GM19023 (cell line): ENCODE data around the gene LRMDA.

ENCODE experiments used
- ATAC-seq: cut with Tn5 transposase; IDR thresholded peaks from one replicate; pipeline ENCODE4 v1.9.1; 2021; ENCODE audit warnings: mild to moderate bottlenecking, moderate library complexity; ENCODE audit not compliant: unreplicated experiment

LRMDA gene

GRCh38 chr10:76265441-76266113, 834.2 kb downstream of the LRMDA start:
- no peak for ATAC-seq

- no peak for ATAC-seq
Observed at GRCh38 chr10:76268530-76268929, 837.1 kb downstream of the LRMDA start.

DNA sequence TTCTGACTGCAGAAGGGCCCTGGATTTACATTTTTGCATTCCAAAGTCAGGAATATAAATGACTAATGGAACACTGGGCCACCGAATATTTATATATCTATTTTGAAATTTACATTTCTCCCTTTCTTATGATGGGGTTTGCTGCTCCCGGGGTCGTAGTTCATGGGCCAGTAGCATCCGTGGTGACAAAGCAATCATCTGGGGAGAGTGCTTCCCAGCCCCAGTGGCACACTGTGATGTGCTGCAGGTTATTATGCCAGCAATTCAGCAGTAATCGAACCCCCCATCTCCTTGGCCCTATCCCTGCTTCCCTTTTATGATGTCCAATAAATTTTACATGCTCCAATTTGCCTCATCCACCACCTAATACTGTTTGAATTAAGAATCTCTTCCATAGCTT, 837.5 kb downstream of the LRMDA start:
- ATAC-seq, result no peak

GRCh38 chr10:76270464-76270863, 839.0 kb downstream of the LRMDA start:
- no peak for ATAC-seq

GRCh38 chr10:76274933-76275332, 843.5 kb downstream of the LRMDA start:
- no peak for ATAC-seq

DNA sequence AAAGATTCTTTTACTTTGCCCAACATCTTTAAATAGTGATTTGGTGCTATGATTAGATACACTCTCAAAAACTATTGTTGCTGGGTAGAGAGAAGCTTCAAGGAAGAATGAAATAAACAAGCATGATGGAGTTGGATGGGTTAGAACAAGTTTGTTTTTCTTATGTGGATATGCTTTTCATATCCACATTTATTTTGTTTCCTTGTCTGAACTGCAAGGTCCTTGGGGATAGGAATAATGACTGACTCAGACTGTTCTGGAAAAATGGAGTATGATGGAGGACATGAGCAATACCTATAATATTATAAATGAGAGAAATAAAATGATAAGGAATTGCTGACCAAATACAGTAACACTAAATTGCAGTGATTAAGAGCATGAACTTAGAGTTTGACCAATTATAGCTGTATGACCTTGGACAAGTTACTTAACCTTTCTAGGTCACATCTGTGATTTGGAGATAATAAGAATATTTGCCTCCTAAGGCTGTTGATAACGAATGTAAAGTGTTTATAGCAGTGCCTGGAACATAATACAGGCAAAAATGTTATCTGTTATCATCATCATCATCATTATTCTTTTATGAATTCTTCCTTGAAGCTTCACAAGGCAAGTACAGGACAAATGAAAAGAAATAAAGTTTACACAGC, 847.5 kb downstream of the LRMDA start:
- no peak for ATAC-seq

- ATAC-seq, result no peak
Observed at GRCh38 chr10:76281659-76282058, 850.2 kb downstream of the LRMDA start.

DNA sequence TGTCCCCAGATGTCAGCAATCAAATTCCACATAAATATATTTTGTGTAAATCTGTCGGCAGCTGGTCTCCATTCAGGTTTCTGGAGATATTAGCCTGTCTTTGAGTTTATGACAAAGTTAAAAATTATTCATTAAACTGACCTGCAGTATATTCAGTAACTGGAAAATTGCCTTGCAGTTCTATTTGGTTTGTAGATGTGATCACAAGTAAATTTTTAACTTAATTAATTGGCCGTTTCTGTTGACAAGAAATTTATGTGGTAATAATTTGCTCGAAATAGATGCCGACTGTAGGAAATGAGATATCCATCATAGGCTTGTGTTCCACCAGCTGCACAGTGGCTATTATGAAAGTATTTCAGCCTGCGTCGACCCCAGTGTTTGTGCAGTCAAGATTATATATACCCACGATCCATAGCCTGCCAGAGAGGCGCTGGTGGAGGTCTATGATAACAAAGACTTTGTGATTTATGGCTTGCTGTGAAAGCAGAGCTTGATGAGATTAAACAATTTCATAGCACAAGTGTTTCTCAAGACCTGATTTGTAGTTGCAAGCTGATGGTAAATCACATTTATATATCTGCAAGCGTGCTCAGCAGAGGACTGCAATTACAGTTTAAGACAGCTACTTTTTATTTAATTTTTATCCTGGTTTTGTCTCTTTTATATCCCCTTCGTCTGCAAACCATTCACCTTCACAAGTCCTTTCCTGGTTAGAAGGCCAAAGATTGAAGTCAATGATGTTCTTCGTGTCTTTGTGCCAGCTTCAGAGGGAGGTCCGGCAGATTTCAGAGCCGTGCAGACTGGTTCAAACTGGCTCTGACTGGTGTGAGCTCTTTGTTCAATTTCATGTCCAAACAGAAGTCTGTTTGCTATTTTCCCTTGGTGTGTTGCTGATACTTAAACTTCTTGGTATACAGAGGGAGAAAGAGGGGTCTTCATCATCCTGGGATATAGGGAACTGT, 850.9 kb downstream of the LRMDA start:
- no peak for ATAC-seq

DNA sequence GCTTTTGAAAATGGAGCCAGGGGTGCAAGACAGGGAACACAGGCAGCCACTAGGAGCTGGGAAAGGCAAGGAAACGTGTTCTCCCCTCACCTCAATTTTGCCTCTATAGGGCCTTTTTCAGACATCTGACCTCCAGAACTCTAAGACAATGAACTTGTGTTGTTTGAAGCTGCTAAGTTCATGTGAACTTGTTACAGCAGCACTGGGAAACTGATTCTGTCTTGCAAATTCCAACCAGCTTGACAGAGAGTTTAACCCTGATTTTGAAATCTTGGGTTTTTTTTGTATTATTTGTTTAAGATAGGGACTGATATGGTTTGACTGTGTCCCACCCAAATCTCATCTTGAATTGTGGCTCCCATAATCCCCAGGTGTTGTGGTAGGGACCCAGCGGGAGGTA, 852.9 kb downstream of the LRMDA start:
- no peak for ATAC-seq

DNA sequence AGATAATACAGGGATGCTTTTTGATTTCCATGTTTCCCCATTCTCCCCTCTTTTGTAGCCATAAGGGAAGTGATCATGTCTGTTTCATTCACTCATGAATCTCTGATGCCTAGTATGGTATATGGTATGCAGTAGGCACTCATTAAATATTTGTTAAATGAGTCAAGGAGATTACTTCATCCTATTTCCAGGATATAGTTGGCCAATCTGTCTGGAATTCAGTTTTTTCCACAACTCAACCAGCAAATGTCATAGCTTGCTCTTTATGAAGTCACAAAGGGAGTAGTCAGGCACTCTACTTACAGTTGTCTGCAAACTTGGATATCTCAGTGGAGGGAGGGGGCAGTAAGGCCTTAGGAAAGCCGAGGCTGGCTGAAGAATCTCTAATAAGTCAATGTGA, 853.6 kb downstream of the LRMDA start:
- ATAC-seq, result no peak

DNA sequence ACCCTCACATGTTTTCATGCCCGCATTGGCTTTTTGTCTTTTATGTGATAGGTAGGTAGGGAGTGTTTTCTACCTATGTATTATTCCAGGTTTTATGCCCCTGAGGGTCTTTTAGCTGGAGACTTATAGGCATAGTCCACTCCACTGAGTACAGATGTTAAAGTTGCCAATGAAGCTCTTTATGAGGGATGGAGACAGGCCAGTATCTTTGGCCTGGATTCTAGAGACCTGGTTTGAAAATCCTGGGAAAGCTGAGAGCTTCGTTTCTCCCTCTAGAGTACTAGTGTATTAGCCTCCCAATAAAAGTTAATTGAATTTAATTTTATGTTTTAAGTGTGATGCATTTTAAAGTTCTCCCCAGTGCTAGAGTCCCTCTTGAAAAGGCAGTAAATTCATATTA, 854.1 kb downstream of the LRMDA start:
- ATAC-seq, result no peak

DNA sequence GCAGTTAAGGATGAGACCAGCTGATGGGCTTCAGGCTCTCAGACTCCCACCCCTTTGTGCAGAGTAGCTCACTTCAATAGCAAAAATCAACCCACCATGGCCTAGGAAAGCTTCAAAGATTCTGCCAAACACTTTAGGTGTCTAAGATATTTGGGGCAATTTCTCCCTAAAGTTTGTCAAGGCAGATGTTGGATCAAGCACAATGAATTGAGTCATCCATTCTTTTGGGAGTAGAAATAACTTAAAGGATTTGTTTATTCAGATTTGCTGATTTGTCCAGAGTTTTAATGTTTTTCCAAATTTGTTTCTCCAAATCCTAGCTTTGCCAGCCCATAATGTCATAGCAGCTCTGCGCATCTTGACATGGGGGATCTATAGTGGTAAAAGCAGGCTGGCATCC, 855.1 kb downstream of the LRMDA start:
- no peak for ATAC-seq

DNA sequence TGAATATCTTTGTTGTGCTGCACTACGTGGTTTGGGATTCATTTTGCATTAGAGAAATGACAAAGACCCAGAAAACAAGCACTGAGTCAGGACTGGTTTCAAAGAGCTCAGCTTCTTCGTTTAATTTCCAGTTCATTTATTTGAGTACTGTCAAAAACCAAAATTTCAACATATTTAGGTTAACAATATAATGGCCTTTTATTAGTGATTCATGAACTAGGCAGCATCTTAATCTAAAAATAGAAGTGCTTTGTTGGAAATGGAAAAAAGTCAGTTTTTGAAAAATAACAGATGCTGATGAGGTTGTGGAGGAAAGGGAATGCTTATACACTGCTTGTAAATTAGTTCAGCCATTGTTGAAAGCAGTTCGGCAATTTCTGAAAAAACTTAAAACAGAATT, 856.4 kb downstream of the LRMDA start:
- no peak for ATAC-seq

- ATAC-seq, result no peak
Observed at GRCh38 chr10:76291175-76291574, 859.8 kb downstream of the LRMDA start.

DNA sequence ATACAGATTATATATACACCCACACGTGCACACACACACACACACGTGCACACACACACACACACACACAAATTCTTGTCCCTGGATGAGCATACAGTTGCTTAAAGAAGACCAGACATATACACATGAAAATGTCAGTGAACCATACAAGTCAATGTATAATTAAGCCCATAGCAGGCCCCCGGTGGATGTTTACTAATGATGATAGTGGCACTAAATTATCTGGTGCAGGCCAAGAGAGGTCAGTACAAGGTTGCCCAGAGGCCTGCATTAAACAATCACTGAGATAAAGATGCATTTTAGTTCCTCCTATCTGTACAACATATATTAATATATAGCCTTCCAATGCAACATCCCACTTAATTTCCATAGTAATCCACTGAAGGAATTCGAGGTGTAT, 860.5 kb downstream of the LRMDA start:
- ATAC-seq, result no peak

GRCh38 chr10:76296957-76297356, 865.5 kb downstream of the LRMDA start:
- ATAC-seq, result no peak

- ATAC-seq, result no peak
Observed at GRCh38 chr10:76297358-76297757, 865.9 kb downstream of the LRMDA start.

DNA sequence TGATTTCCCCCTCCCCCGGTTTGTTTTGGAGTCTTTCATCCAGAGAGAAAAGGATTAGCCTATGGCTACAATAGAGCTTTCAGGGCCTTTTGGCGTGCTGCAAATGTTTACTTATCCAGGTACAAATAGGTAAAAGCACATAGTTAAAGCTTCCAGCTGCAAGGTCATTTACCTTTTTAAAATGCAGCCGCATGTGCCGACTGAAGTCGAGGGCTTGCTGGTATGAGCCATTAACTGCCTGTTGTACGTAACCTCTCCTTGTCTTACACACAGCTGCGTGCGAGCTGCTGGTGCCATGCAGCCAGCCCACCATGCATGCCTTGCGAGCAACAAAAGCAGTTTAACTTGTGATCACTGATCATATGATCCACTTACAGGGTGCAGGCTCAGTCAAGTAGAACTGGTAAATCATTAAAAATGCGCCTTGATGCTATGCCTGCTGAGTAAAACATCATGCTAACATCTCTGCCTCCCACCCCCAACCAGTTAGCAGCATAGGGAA, 866.4 kb downstream of the LRMDA start:
- ATAC-seq, result no peak

DNA sequence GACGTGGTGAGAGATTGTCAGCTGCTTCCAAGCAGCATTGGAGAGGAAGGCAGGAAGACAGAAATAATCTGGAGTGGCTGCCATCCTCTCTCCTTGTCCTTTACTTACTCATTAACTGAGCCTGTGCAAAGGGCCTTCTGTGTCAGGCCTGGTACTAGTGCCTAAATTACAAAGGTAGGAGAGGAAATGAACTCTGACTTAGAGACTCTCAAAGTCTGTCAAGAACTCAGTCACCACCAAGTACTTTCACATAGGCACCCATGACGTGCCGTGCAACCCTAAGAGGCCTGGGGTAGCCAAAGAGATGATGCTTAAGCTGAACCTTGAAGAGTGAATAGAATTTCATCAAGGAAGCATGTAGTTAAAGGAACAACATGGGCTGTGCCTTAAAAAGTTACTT, 866.9 kb downstream of the LRMDA start:
- no peak for ATAC-seq

DNA sequence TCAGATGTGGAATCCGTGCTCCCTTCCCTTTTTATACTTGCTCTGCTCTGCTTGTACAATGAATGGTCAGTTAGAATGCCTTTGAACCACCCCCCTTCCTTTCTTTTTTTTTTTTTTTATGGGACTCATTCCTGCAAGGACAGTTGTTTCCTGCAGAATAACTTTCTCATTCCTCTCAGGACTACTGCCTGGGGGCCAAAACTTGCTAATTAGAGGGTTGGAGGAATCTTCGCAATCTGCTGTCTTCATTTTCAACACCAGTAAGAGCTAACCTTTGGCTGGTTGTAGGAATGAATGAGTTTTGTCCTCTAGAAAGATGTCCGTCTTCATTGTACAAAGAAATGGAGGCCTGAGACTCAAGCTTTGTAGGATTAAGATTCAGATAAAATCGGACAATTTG, 868.1 kb downstream of the LRMDA start:
- no peak for ATAC-seq

- ATAC-seq, result no peak
Observed at GRCh38 chr10:76301211-76301610, 869.8 kb downstream of the LRMDA start.

GRCh38 chr10:76301950-76302349, 870.5 kb downstream of the LRMDA start:
- no peak for ATAC-seq
